Pancreas (tissue), 8 donors: ENCODE results near the gene FAM170B. TPM values are rescaled to one million over a fixed set of nuclear protein-coding genes. Genes with fewer than 3 reads are reported as not detected.

Source experiments
- polyA plus RNA-seq, 2 donors: library from polyadenylated mRNA; stranded (reverse); fragments of 200-250 nt; gene quantifications; one replicate each; pipeline ENCODE4 v1.2.3, GENCODE V29; 2013
- total RNA-seq, 6 donors: library from RNA; stranded (reverse); fragmentation: NEBNext Ultra II Directional in 4 of 6; extraction: Animal tissue kit (Norgen Biotek cat#: 25700) in 4 of 6; gene quantifications; one replicate each; pipeline versions ENCODE4 v1.2.1 to v1.2.4, GENCODE V29; 2021 to 2023
- donor health status: healthy with polysubstance abuse.
- donor health status: DM: no; HTN: no; CAD: no; lungs with moderate emphysema.
- donor health status: DM: no; HTN: no; CAD: no.
- donor health status: Bipolar disorder and iron deficiency.
- donor health status: DM: yes; HTN: yes; CAD: no.
- donor health status: DM: no; HTN: no; CAD: no.
- donor health status: DM: no; HTN: no; CAD: no.
- donor health status: DM: yes; HTN: yes; CAD: no.

FAM170B gene
- total and polyA plus RNA-seq, 8 donors, result not detected

Other genes with a start within 250 kb of the FAM170B start
- gene LRRC18, start 194.2 kb downstream of the FAM170B start, total RNA-seq, result not detected
- gene LRRC18, start 194.2 kb downstream of the FAM170B start, polyA plus RNA-seq, result not detected
- 1 to 10 TPM in 3 of 6 donors, under 1 TPM in 3; 0.32 to 2.4 (median 0.74) TPM for gene VSTM4, start 18.5 kb downstream of the FAM170B start, total RNA-seq
- under 1 TPM; 0.54 to 0.61 TPM for gene VSTM4, start 18.5 kb downstream of the FAM170B start, polyA plus RNA-seq
- 1 to 10 TPM in 4 of 6 donors, under 1 TPM in 2; 0.91 to 7.5 (median 1.6) TPM for gene TMEM273, start 54.4 kb upstream of the FAM170B start, total RNA-seq
- 1 to 10 TPM; 4.0 to 5.5 TPM for gene TMEM273, start 54.4 kb upstream of the FAM170B start, polyA plus RNA-seq
- 1 to 10 TPM in 3 of 6 donors, under 1 TPM in 3; 0.22 to 2.6 (median 0.77) TPM for gene C10orf71, start 165.1 kb upstream of the FAM170B start, total RNA-seq
- under 1 TPM; 0.07 to 0.72 TPM for gene C10orf71, start 165.1 kb upstream of the FAM170B start, polyA plus RNA-seq